Activated CD4-positive, alpha-beta T cell treated with anti-CD3 and anti-CD28 coated beads, Interleukin-2, Interleukin-4, amounts not matched to agents 100 ng/mL and 50 ng/mL, durations not matched to agents 16 hours and 8 hours (primary cell): Measurements from ENCODE around the gene C3orf22.

Source experiments
- DNase-seq: peaks from one replicate; pipeline ENCODE4 v3.0.0-alpha.2; 2020; ENCODE audit warnings: low spot score

Gene C3orf22

GRCh38 chr3:126527455-126528211 is 31.1 kb downstream of the C3orf22 start:
- DNase-seq = no peak

DNA sequence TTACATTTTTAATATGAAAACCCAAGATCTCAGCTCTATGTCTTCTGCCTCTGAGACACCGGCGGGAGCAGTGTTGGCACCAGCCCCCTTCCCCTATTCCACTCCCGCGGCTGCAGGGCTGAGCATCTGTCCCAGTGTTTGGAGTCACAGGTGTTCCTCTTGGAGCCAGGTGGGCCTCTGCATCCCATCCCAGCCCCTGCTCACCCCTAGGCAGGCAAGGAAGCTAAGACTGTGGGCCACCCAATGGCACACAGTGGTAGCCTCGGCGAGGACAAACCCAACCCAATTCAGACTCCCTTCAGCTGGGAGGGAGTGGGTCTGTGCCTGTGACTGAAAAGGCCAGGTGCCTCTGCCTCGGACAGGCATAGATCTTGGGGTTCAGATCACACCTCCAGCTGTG is 31.7 kb downstream of the C3orf22 start:
- no peak for DNase-seq

GRCh38 chr3:126526668-126527005 is 32.1 kb downstream of the C3orf22 start:
- no peak for DNase-seq

- no peak for DNase-seq
Measured at GRCh38 chr3:126525853-126526667, 32.7 kb downstream of the C3orf22 start.

DNA sequence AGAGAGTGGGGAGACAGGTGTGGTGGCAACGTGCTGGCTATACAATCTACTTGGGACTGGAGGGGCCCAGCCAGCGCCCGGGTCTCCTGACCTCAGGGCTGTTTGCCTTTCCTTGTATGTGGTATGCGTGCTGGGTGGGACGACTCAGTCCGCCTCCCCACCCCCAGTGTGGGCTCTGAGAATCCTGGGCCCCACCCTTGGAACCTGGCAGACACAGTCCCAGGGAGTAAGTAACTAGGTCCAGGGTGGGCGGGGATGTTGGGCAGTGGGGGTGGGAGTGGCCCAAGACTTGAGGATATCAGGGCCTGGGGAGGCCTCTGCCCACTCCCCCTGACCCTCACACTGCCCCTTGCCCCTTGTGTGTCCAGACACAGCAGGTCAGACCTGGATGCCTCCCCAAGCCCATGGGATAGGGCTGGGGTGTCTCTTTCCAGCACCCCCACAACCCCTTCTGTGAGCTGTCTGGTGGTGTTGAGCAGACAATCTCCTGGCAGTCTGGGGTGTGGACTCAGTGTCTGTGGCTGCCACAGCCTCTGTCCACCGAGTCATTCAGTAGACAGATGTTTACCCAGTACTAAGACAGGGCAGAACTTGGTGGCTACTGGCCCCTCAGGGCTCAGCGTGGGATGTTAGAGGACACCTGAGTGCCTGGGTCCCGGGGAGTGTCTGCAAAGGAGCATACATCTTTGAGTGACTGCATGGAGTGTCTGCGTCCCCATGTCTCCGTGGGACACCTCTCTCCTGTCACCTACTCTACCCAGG is 33.5 kb downstream of the C3orf22 start:
- no peak for DNase-seq

GRCh38 chr3:126524429-126524988 is 34.2 kb downstream of the C3orf22 start:
- no peak for DNase-seq

GRCh38 chr3:126523745-126524428 is 34.8 kb downstream of the C3orf22 start, which contains the start of gene CHST13:
CHST13 (plus strand) TSS chr3:126524155; CDS start chr3:126524333, 178 bp downstream.
- DNase-seq = no peak

GRCh38 chr3:126522363-126522788 is 36.4 kb downstream of the C3orf22 start:
- peak; percentile 37 for DNase-seq

DNA sequence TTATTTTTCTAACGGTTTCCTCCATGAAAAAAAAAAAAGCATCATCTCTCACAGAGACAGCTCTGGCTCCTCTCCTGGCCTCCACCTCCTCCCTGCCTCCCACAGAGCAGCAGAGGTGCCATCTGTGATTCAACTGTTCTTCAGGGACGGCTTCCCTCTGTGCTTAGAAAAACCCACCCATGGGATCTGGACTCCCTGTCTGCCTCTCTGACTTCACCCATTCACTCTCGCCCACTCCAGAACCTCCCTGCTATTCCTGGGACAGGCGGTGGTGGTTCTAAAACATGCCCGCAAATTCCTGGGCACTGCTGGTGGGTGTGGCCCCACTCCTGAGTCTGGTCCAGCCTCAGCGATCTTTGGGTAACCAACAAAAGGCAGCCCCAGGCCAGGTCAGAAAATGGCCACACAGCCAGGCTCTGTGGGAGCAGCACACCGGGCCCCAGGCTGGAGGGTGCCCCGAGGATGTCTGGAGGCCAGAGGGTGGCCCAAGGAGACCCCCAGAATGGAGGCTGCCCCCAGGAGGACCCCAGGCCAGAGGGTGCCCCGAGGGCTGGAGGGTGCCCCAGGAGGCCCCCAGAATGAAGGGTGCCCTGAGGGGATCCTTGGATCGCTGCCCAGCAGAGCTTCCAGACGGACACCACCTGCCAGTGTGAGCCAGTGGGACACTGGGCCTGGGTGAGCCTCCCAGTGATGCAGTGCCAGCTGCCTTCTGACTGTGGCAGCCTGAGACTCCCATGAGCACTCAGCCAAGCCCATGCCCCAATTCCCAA is 37.4 kb downstream of the C3orf22 start:
- no peak for DNase-seq

- DNase-seq = no peak
Measured at GRCh38 chr3:126519506-126520455, 39.0 kb downstream of the C3orf22 start.

- DNase-seq = no peak
Measured at GRCh38 chr3:126518779-126519177, 40.0 kb downstream of the C3orf22 start.

- no peak for DNase-seq
Measured at GRCh38 chr3:126517986-126518778, 40.5 kb downstream of the C3orf22 start.

GRCh38 chr3:126517291-126517951 is 41.3 kb downstream of the C3orf22 start, which contains the start of gene UROC1:
UROC1 (minus strand) TSS chr3:126517773; CDS start chr3:126517719, 54 bp downstream.
- DNase-seq = no peak

- DNase-seq = no peak
Measured at GRCh38 chr3:126516936-126517290, 41.8 kb downstream of the C3orf22 start.

GRCh38 chr3:126516152-126516935 is 42.4 kb downstream of the C3orf22 start:
- no peak for DNase-seq

DNA sequence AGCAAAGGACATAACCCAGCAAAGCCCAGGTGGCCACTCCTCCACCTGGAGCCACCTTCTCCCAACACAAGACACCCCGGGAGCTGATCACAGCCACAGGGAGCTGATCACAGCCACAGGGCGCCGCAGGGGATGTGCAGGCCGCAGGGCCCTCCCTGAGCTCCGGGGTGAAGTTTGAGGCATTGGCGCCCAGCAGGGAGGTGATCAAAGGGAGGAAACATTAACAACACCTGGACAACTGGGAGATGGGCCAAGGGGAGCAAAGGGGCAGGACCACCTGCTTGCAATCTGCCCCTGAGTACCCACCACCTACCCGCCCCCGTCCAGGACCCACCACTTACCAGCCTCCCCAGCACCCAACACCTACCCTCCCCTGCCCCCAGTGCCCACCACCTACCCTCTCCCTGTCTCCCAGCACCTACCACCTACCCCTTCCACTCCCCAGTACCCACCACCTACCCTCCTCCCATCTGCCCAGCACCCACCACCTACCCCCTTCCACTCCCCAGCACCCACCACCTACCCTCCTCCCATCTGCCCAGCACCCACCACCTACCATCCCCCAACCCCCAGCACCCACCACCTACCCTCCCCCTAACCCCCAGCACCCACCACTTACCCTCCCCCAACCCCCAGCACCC is 43.5 kb downstream of the C3orf22 start:
- no peak for DNase-seq

- no peak for DNase-seq
Measured at GRCh38 chr3:126514161-126514560, 44.6 kb downstream of the C3orf22 start.
